ENCODE data around the gene LORICRIN. TPM values are rescaled to one million over a fixed set of nuclear protein-coding genes. Genes with fewer than 3 reads are reported as not detected.

The LORICRIN gene
- polyA plus RNA-seq, 1 of the 3 experiments (the other 2 are of a cell fraction) = not detected

DNA sequence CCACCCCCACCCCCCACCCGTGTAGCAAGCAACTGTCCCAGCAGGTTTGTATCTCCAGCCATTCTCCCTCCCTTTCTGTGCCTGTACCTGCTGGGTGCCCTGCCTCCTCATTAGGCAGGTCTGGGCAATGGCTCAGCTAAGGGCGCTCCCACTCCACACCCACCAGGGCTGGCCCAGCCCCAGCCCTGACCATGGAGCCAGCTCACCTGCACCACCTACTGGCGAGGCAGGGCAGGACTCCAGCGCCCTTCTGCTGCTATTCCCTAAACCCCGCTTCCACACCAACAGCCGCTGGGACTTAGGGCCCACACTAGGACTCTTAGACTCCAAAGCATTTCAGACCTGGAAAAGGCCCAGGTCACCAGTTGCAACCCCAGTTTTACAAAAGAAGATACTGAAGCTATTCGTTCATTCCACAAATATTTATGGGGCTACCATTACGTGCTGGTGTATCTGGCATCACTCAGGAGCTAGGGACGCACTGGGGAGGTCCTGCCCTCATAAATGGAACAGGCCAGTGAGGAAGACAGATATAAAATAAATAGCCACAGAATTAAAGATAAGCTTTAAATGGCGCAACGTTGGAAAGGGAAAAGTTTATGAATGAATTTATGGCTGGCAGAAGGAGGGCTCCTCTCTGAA, 29.3 kb downstream of the LORICRIN start:
- Histone ChIP-seq H3K27ac (ENCODE audit: low read depth in 2 of 2, low read length in 1 of 2) (no peak overlapping the region), H3F3A (replicated peaks; ENCODE audit: insufficient read depth) (no peaks in the 10 kb centered on the region), H2AFZ (ENCODE audit: low read depth) (no peak overlapping the region), H3K9ac (no peak overlapping the region), H3K36me3 (replicated peaks in 1 of 2; ENCODE audit: control insufficient read depth in 1 of 2, insufficient read depth in 2 of 2, low read length in 1 of 2) (no peaks in the 10 kb centered on the region), H3K4me2 (no peak overlapping the region), H3K4me3 (ENCODE audit: low read depth in 2 of 2, low read length in 1 of 2) (no peak overlapping the region), H3K79me2 (ENCODE audit: insufficient read depth) (no peaks in the 10 kb centered on the region), H3K9me3 (no peaks in the 10 kb centered on the region), H4K20me1 (ENCODE audit: insufficient read depth) (no peaks in the 10 kb centered on the region), H3K4me1 (ENCODE audit: control insufficient read depth in 1 of 2, insufficient read depth in 2 of 2, low read depth in 1 of 2, low read length in 1 of 2) (no peaks in the 10 kb centered on the region), H3K9me2 (no peaks in the 10 kb centered on the region), H3K27me3 (ENCODE audit: insufficient read depth) (peaks cover 15% of the 10 kb centered on the region)
- peak; percentile 50 for DNase-seq
- WGBS (ENCODE audit: low lambda C conversion rate) = 7% methylated on average over 10 of the region's 11 CpGs
- TF ChIP-seq CTCF (IDR thresholded peaks at IDR 0.05) = peak; percentile 48
- TF ChIP-seq FOXM1 (IDR thresholded peaks at IDR 0.05; ENCODE audit: low read depth) = no peak
- TF ChIP-seq RAD21 (IDR thresholded peaks at IDR 0.05; ENCODE audit: low read length) = 0 out of 2 replicates have a peak, but pooled peaks have one; percentile 16
- CTCF ChIA-PET = interaction anchor here (0.9 to 1.3 kb wide), 10 partner anchors 10 to 206 kb away, joined by 3 to 5 read pairs (median 3); no protein-coding TSS in a partner anchor
- POLR2A ChIA-PET = no interaction called here

- Histone ChIP-seq H3F3A (replicated peaks; ENCODE audit: insufficient read depth) (no peaks in the 10 kb centered on the region), H3K4me1 (ENCODE audit: control insufficient read depth in 1 of 2, insufficient read depth in 2 of 2, low read depth in 1 of 2, low read length in 1 of 2) (no peaks in the 10 kb centered on the region), H3K27me3 (ENCODE audit: insufficient read depth) (peaks cover 30% of the 10 kb centered on the region), H3K4me2 (no peak overlapping the region), H2AFZ (ENCODE audit: low read depth) (no peak overlapping the region), H3K36me3 (replicated peaks in 1 of 2; ENCODE audit: control insufficient read depth in 1 of 2, insufficient read depth in 2 of 2, low read length in 1 of 2) (no peaks in the 10 kb centered on the region), H3K9ac (no peak overlapping the region), H3K79me2 (ENCODE audit: insufficient read depth) (no peaks in the 10 kb centered on the region), H4K20me1 (ENCODE audit: insufficient read depth) (no peaks in the 10 kb centered on the region), H3K9me2 (no peaks in the 10 kb centered on the region), H3K27ac (ENCODE audit: low read depth in 2 of 2, low read length in 1 of 2) (no peak overlapping the region), H3K9me3 (no peaks in the 10 kb centered on the region), H3K4me3 (ENCODE audit: low read depth in 2 of 2, low read length in 1 of 2) (no peak overlapping the region)
- CTCF ChIA-PET = interaction anchor here (0.9 to 1.1 kb wide), 2 partner anchors 9 to 61 kb away, joined by 3 read pairs; no protein-coding TSS in a partner anchor
- POLR2A ChIA-PET = no interaction called here
- DNase-seq = no peak
- TF ChIP-seq POLR2AphosphoS5 (IDR thresholded peaks at IDR 0.05; ENCODE audit: low read depth, low read length) = no peak
- no peak for TF ChIP-seq SMC3 (IDR thresholded peaks at IDR 0.05; ENCODE audit: low read depth, low read length)
- TF ChIP-seq, protein P1, sequence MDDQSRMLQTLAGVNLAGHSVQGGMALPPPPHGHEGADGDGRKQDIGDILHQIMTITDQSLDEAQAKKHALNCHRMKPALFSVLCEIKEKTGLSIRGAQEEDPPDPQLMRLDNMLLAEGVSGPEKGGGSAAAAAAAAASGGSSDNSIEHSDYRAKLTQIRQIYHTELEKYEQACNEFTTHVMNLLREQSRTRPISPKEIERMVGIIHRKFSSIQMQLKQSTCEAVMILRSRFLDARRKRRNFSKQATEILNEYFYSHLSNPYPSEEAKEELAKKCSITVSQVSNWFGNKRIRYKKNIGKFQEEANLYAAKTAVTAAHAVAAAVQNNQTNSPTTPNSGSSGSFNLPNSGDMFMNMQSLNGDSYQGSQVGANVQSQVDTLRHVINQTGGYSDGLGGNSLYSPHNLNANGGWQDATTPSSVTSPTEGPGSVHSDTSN (IDR thresholded peaks at IDR 0.05) = no peak
- no peak for TF ChIP-seq FOXM1 (IDR thresholded peaks at IDR 0.05; ENCODE audit: low read depth)
- no peak for TF ChIP-seq IRF3 (IDR thresholded peaks at IDR 0.05; ENCODE audit: low read depth, low read length)
- TF ChIP-seq RFX5 (IDR thresholded peaks at IDR 0.05; ENCODE audit: low read length) = no peak
- TF ChIP-seq YY1 (IDR thresholded peaks at IDR 0.05; ENCODE audit: low read depth) = no peak
- no peak for TF ChIP-seq TCF12 (IDR thresholded peaks at IDR 0.05)
- TF ChIP-seq REST (IDR thresholded peaks at IDR 0.05; ENCODE audit: low read depth, low read length) = no peak
- TF ChIP-seq ELF1 (IDR thresholded peaks at IDR 0.05) = no peak
- TF ChIP-seq GABPA (IDR thresholded peaks at IDR 0.05; ENCODE audit: low read depth) = no peak
- no peak for TF ChIP-seq NRF1 (IDR thresholded peaks at IDR 0.05; ENCODE audit: low read depth, low read length)
- no peak for TF ChIP-seq RCOR1 (IDR thresholded peaks at IDR 0.05; ENCODE audit: low read length)
- TF ChIP-seq TEAD4 (IDR thresholded peaks at IDR 0.05; ENCODE audit: borderline replicate concordance, insufficient read depth) = no peak
- 3% methylated on average over 5 of the region's 5 CpGs for WGBS (ENCODE audit: low lambda C conversion rate)
Observed at GRCh38 chr1:153291514-153291913, 32.0 kb downstream of the LORICRIN start.

Data from SK-N-SH (cell line).